ENCODE measurements around the gene TXNDC16. TPM values are rescaled to one million over a fixed set of nuclear protein-coding genes. Genes with fewer than 3 reads are reported as not detected.
A peak's percentile ranks its signal among the peaks of the same experiment; 100 is the strongest.
"Not testable (repeated sequence)": the region's sequence is repeated elsewhere in the genome, so short reads cannot be mapped to it uniquely, and the experiment has no call there.

The TXNDC16 gene
- total RNA-seq, 1 donor from 2014 or later, result 4.8 TPM

GRCh38 chr14:52527052-52527451 lies 25.3 kb downstream of the TXNDC16 start:
- Mint-ChIP-seq H3K9me3 (no peaks in the 10 kb centered on the region), H3K27me3 (ENCODE audit: insufficient read depth) (no peaks in the 10 kb centered on the region), H3K4me3 (no peak overlapping the region), H3K27ac (no peak overlapping the region), H3K36me3 (ENCODE audit: low read depth) (peaks cover 1% of the 10 kb centered on the region), H3K4me1 (ENCODE audit: low read depth) (no peaks in the 10 kb centered on the region)
- intact Hi-C loops (cut with micrococcal nuclease), result loop anchor here (5.0 kb wide), 1 partner anchor 230 kb away; no protein-coding TSS in a partner anchor
- no peak for DNase-seq (ENCODE audit: low spot score)

DNA sequence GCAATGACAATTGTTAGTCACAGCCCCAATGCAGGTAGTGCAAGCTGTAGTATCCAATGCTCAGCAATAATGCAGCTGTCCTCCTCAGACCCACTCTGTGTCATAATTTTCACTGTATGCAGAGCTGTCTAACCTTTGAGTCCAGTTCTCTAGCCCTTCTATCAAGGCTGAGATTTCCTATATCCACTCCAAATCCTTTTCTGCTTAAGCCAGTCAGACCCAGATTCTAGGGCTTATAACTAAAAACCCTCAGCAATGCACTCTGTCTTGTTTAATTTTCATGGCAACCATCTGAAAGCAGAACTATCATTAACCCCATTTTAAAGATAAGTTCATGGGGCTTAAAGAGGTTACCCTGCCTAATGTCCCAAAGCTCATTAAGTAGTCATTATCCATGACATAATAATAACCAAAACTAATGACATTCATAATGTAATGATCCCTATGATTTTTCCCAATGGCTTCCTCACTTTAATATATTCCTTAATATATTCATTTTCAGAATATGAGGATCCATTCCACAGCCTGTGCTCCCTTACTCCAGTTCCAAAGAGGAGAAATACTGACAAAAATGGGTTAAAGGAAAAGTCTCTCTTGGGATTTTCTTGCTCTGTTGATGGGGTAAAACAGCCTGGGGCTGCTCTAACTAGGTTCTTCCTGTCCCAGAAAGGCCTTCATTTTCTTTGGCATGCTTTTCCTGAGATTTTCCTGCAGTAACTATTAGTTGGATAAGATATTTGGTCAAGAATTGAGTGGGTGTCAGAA lies 29.5 kb downstream of the TXNDC16 start:
- intact Hi-C loops (cut with micrococcal nuclease), result no loop called here
- no peaks in the 10 kb centered on the region for H3K9me3 Mint-ChIP-seq
- H3K4me1 Mint-ChIP-seq (ENCODE audit: low read depth), result no peaks in the 10 kb centered on the region

DNA sequence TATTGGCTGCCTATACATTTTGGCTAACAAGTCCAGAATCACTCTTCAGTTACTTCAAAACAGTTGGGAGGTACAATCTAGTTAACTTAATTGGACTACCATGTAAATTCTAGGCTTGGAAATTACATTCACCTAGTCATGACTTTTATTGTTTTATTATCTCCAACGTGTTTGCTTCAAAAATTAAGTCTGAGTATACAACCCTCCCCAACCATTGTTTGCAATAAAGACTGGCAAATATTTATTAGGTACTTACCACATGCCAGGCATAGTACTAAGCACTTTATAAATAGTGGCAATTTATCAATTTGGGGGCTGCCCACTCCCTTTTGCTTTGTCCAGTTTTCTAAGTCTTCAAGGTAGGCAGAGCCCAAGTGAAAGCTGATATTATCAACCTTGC lies 30.3 kb downstream of the TXNDC16 start:
- no peak overlapping the region for H3K4me3 Mint-ChIP-seq
- H3K9me3 Mint-ChIP-seq, result no peaks in the 10 kb centered on the region
- no peak for DNase-seq (ENCODE audit: low spot score)

More for the DNA sequence above, 29.5 kb downstream of the TXNDC16 start:
- peaks cover 6% of the 10 kb centered on the region for H3K36me3 Mint-ChIP-seq (ENCODE audit: low read depth)
- H3K27ac Mint-ChIP-seq, result no peak overlapping the region
- no peak overlapping the region for H3K4me3 Mint-ChIP-seq
- H3K27me3 Mint-ChIP-seq (ENCODE audit: insufficient read depth), result no peaks in the 10 kb centered on the region
- no peak for DNase-seq (ENCODE audit: low spot score)

GRCh38 chr14:52514046-52514811 lies 38.1 kb downstream of the TXNDC16 start:
- intact Hi-C loops (cut with micrococcal nuclease), result no loop called here
- Mint-ChIP-seq H3K9me3 (no peaks in the 10 kb centered on the region), H3K27me3 (ENCODE audit: insufficient read depth) (no peaks in the 10 kb centered on the region), H3K4me3 (no peak overlapping the region), H3K4me1 (ENCODE audit: low read depth) (no peaks in the 10 kb centered on the region), H3K27ac (no peak overlapping the region), H3K36me3 (ENCODE audit: low read depth) (no peaks in the 10 kb centered on the region)
- DNase-seq (ENCODE audit: low spot score), result no peak

More for the DNA sequence above, 30.3 kb downstream of the TXNDC16 start:
- no peaks in the 10 kb centered on the region for H3K27me3 Mint-ChIP-seq (ENCODE audit: insufficient read depth)
- H3K36me3 Mint-ChIP-seq (ENCODE audit: low read depth), result peaks cover 6% of the 10 kb centered on the region
- no peak overlapping the region for H3K27ac Mint-ChIP-seq
- intact Hi-C loops (cut with micrococcal nuclease), result no loop called here
- no peaks in the 10 kb centered on the region for H3K4me1 Mint-ChIP-seq (ENCODE audit: low read depth)

DNA sequence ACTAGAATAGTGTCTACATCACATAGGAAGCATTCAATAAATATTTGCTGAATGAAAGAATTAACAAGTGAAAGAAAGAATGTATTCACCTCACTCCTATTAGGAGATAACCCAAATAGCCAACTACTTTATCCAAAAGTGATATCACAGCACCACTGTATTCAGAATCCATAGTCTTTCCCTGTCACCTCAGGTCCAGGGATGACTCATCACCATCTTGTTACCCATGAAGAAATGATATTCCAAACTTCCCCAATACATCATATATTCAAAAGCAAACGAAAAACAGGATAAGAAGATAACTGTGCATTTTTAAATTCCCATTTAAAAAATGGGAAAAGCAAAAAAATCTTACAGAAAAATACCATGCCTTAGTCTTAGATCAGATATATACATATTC lies 39.1 kb downstream of the TXNDC16 start:
- H3K4me3 Mint-ChIP-seq, result no peak overlapping the region
- no peak for DNase-seq (ENCODE audit: low spot score)
- peaks cover 7% of the 10 kb centered on the region for H3K36me3 Mint-ChIP-seq (ENCODE audit: low read depth)
- no peak overlapping the region for H3K27ac Mint-ChIP-seq
- intact Hi-C loops (cut with micrococcal nuclease), result no loop called here
- no peaks in the 10 kb centered on the region for H3K4me1 Mint-ChIP-seq (ENCODE audit: low read depth)
- no peaks in the 10 kb centered on the region for H3K9me3 Mint-ChIP-seq
- H3K27me3 Mint-ChIP-seq (ENCODE audit: insufficient read depth), result no peaks in the 10 kb centered on the region

- peaks cover 16% of the 10 kb centered on the region for H3K36me3 Mint-ChIP-seq (ENCODE audit: low read depth)
- DNase-seq (ENCODE audit: low spot score), result no peak
- no peaks in the 10 kb centered on the region for H3K4me1 Mint-ChIP-seq (ENCODE audit: low read depth)
- no peaks in the 10 kb centered on the region for H3K27me3 Mint-ChIP-seq (ENCODE audit: insufficient read depth)
- H3K4me3 Mint-ChIP-seq, result no peak overlapping the region
- peaks cover 22% of the 10 kb centered on the region for H3K9me3 Mint-ChIP-seq
- no peak overlapping the region for H3K27ac Mint-ChIP-seq
- intact Hi-C loops (cut with micrococcal nuclease), result no loop called here
Observed at GRCh38 chr14:52494444-52494843, 57.9 kb downstream of the TXNDC16 start.

DNA sequence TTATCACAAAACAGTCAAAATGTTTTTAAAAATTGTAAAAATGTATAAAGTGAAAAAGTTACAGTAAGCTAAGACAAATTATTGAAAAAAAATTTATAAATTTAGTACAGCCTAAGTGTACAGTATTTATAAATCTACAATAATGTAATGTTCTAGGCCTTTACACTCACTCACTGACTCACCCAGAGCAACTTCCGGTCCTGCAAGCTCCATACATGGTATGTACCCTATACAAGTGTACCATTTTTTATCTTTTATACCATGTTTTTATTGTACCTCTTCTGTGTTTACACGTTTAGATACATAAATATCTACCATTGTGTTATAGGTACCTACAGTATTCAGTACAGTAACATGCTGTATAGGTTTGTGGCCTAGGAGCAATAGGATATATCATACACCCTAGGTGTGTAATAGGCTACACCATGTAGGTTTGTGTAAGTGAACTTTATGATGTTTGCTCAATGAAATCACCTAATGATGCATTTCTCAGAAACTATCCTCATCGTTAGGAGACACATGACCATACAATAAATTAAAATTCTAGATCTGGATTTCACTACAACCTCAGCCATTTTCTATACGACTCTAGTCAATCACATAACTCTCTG lies 66.8 kb downstream of the TXNDC16 start:
- intact Hi-C loops (cut with micrococcal nuclease), result no loop called here
- no peak overlapping the region for H3K27ac Mint-ChIP-seq
- peaks cover 7% of the 10 kb centered on the region for H3K4me1 Mint-ChIP-seq (ENCODE audit: low read depth)
- H3K9me3 Mint-ChIP-seq, result no peaks in the 10 kb centered on the region
- H3K36me3 Mint-ChIP-seq (ENCODE audit: low read depth), result peaks cover 15% of the 10 kb centered on the region
- no peak overlapping the region for H3K4me3 Mint-ChIP-seq
- no peak for DNase-seq (ENCODE audit: low spot score)
- no peaks in the 10 kb centered on the region for H3K27me3 Mint-ChIP-seq (ENCODE audit: insufficient read depth)

DNA sequence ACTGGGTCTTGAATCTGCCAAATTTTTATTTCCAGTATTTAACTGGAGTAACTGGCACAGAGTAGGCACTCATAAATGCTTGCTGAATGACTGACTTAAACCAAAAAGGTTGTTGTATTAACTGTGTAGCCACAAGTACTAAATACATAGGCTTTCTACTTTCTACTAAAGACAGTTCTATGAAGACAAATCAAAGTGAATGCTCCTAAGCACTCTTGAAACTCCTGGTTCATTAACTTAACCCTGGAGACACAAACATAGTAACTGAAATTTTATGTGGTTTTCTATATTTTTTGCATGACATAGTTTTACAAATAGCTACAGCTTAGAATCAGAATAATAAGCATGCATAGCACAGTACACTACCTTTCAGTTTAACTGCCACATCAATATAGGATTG lies 70.4 kb downstream of the TXNDC16 start:
- Mint-ChIP-seq H3K4me3 (no peak overlapping the region), H3K4me1 (ENCODE audit: low read depth) (peaks cover 17% of the 10 kb centered on the region), H3K27me3 (ENCODE audit: insufficient read depth) (no peaks in the 10 kb centered on the region)

GRCh38 chr14:52473557-52473956 lies 78.7 kb downstream of the TXNDC16 start:
- no peak for DNase-seq (ENCODE audit: low spot score)
- no peak overlapping the region for H3K4me3 Mint-ChIP-seq

More for the DNA sequence above, 70.4 kb downstream of the TXNDC16 start:
- no peak overlapping the region for H3K27ac Mint-ChIP-seq
- peaks cover 42% of the 10 kb centered on the region for H3K36me3 Mint-ChIP-seq (ENCODE audit: low read depth)
- DNase-seq (ENCODE audit: low spot score), result no peak
- intact Hi-C loops (cut with micrococcal nuclease), result no loop called here
- peaks cover 23% of the 10 kb centered on the region for H3K9me3 Mint-ChIP-seq

GRCh38 chr14:52472728-52473127 lies 79.6 kb downstream of the TXNDC16 start:
- H3K4me1 Mint-ChIP-seq (ENCODE audit: low read depth), result peaks cover 21% of the 10 kb centered on the region
- H3K27ac Mint-ChIP-seq, result no peak overlapping the region
- DNase-seq (ENCODE audit: low spot score), result no peak
- H3K36me3 Mint-ChIP-seq (ENCODE audit: low read depth), result peaks cover 25% of the 10 kb centered on the region
- H3K4me3 Mint-ChIP-seq, result no peak overlapping the region
- H3K9me3 Mint-ChIP-seq, result peaks cover 14% of the 10 kb centered on the region
- intact Hi-C loops (cut with micrococcal nuclease), result loop anchor here (1.0 to 2.0 kb wide), 3 partner anchors 80 to 476 kb away; partner anchors contain the start of genes GPR137C and TXNDC16
- no peaks in the 10 kb centered on the region for H3K27me3 Mint-ChIP-seq (ENCODE audit: insufficient read depth)

More at GRCh38 chr14:52473557-52473956, 78.7 kb downstream of the TXNDC16 start:
- H3K36me3 Mint-ChIP-seq (ENCODE audit: low read depth), result peaks cover 32% of the 10 kb centered on the region
- H3K9me3 Mint-ChIP-seq, result peaks cover 20% of the 10 kb centered on the region
- no peaks in the 10 kb centered on the region for H3K27me3 Mint-ChIP-seq (ENCODE audit: insufficient read depth)
- no peak overlapping the region for H3K27ac Mint-ChIP-seq
- peaks cover 26% of the 10 kb centered on the region for H3K4me1 Mint-ChIP-seq (ENCODE audit: low read depth)
- intact Hi-C loops (cut with micrococcal nuclease), result loop anchor here (1.0 to 2.0 kb wide), 3 partner anchors 79 to 477 kb away; partner anchors contain the start of genes GPR137C and TXNDC16

- peaks cover 26% of the 10 kb centered on the region for H3K4me1 Mint-ChIP-seq (ENCODE audit: low read depth)
- H3K27me3 Mint-ChIP-seq (ENCODE audit: insufficient read depth); DNase-seq (ENCODE audit: low spot score); H3K27ac Mint-ChIP-seq; H3K4me3 Mint-ChIP-seq: not testable (repeated sequence)
- H3K36me3 Mint-ChIP-seq (ENCODE audit: low read depth), result peaks cover 24% of the 10 kb centered on the region
- peaks cover 13% of the 10 kb centered on the region for H3K9me3 Mint-ChIP-seq
- intact Hi-C loops (cut with micrococcal nuclease), result loop anchor here (2.0 kb wide), 1 partner anchor 81 kb away; the partner anchor contains the start of genes GPR137C and TXNDC16
Observed at GRCh38 chr14:52472251-52472650, 80.1 kb downstream of the TXNDC16 start.

GRCh38 chr14:52467515-52468266 lies 84.6 kb downstream of the TXNDC16 start:
- Mint-ChIP-seq H3K4me3 (no peak overlapping the region), H3K27ac (peak overlapping the region; percentile 75)

More at GRCh38 chr14:52467515-52468266, 84.6 kb downstream of the TXNDC16 start:
- Mint-ChIP-seq H3K27me3 (ENCODE audit: insufficient read depth) (no peaks in the 10 kb centered on the region), H3K9me3 (no peaks in the 10 kb centered on the region), H3K4me1 (ENCODE audit: low read depth) (peaks cover 24% of the 10 kb centered on the region), H3K36me3 (ENCODE audit: low read depth) (peaks cover 9% of the 10 kb centered on the region)
- intact Hi-C loops (cut with micrococcal nuclease), result loop anchor here (1.0 kb wide), 4 partner anchors 9 to 142 kb away; no protein-coding TSS in a partner anchor
- DNase-seq (ENCODE audit: low spot score), result no peak
